PFSK-1 (cell line): ENCODE measurements around the gene RCVRN.

ENCODE experiments used
- FOXP2 ChIP-seq: optimal IDR thresholded peaks from 2 replicates; pipeline ENCODE3; 2011; ENCODE audit warnings: borderline replicate concordance, control low read depth, inconsistent platforms; ENCODE audit not compliant: insufficient read depth; ENCODE audit errors: extremely low read length, extremely low read depth
- POLR2AphosphoS5 ChIP-seq: IDR thresholded peaks from 2 replicates; pipeline ENCODE4 v1.6.1; 2012; ENCODE audit warnings: low read depth, mild to moderate bottlenecking, control low read depth, low read length, moderate library complexity
- SIN3A ChIP-seq: IDR thresholded peaks from 2 replicates; pipeline ENCODE4 v1.6.1; 2012; ENCODE audit warnings: mild to moderate bottlenecking, low read length, moderate library complexity, borderline replicate concordance; ENCODE audit not compliant: insufficient read depth
- TAF1 ChIP-seq: IDR thresholded peaks from 2 replicates; pipeline ENCODE4 v1.6.1; 2012; ENCODE audit warnings: low read length, control low read depth, borderline replicate concordance; ENCODE audit not compliant: insufficient read depth
- TF ChIP-seq, protein P1 (sequence below), 2 experiments: IDR thresholded peaks; 2 replicates each; pipeline versions ENCODE4 v1.6.1 to v1.8.0; 2011 to 2012; ENCODE audit warnings: low read depth in 2 of 2, low read length in 2 of 2, control low read depth in 1 of 2, inconsistent platforms in 1 of 2, mild to moderate bottlenecking in 1 of 2, moderate library complexity in 1 of 2; ENCODE audit not compliant: insufficient read depth in 1 of 2

Gene RCVRN

DNA sequence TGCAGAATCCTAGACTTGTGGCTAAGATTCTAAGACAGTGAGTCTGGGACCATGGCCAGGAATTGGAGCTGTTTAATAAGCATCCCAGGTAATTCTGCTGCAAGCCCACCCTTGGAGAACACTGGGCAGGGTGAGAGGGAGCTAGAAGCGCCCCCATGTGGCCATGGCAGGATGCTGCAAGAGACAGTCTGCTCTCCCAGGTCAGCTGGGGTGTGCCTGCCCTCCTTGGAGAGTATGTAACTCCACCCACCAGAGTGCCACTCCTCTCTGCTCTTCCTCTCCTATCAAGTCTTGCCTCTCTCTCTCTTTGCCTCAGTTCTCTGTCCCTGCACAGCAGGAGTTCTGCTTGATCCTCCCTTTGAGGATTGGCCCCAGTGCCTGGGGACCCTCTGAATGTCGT is 14.9 kb downstream of the RCVRN start:
- TF ChIP-seq, protein P1, sequence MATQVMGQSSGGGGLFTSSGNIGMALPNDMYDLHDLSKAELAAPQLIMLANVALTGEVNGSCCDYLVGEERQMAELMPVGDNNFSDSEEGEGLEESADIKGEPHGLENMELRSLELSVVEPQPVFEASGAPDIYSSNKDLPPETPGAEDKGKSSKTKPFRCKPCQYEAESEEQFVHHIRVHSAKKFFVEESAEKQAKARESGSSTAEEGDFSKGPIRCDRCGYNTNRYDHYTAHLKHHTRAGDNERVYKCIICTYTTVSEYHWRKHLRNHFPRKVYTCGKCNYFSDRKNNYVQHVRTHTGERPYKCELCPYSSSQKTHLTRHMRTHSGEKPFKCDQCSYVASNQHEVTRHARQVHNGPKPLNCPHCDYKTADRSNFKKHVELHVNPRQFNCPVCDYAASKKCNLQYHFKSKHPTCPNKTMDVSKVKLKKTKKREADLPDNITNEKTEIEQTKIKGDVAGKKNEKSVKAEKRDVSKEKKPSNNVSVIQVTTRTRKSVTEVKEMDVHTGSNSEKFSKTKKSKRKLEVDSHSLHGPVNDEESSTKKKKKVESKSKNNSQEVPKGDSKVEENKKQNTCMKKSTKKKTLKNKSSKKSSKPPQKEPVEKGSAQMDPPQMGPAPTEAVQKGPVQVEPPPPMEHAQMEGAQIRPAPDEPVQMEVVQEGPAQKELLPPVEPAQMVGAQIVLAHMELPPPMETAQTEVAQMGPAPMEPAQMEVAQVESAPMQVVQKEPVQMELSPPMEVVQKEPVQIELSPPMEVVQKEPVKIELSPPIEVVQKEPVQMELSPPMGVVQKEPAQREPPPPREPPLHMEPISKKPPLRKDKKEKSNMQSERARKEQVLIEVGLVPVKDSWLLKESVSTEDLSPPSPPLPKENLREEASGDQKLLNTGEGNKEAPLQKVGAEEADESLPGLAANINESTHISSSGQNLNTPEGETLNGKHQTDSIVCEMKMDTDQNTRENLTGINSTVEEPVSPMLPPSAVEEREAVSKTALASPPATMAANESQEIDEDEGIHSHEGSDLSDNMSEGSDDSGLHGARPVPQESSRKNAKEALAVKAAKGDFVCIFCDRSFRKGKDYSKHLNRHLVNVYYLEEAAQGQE (IDR thresholded peaks at IDR 0.05; ENCODE audit: insufficient read depth in 1 of 2, low read depth in 2 of 2, low read length in 2 of 2), result no peak
- no peak for TF ChIP-seq FOXP2
- TF ChIP-seq POLR2AphosphoS5, result no peak
- TF ChIP-seq SIN3A, result no peak
- TF ChIP-seq TAF1, result no peak

DNA sequence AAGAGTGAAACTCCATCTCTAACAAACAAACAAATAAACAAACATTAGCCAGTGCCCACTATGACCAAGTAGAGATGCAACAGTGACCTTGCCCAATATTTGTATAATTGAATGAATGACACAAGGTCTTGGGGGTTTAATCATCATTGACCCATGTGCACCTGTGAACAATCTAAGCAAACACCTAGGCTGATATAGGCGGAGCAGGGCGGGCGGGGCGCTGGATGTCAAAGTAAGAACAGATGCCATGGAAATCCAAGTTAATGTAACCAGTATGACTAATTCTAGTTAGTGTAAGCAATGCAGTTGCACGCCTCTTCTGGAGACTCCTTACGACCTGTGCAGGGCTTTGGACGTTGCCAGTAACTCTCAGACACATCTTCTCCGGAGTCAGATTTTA is 17.6 kb downstream of the RCVRN start:
- no peak for TF ChIP-seq SIN3A
- TF ChIP-seq POLR2AphosphoS5, result no peak
- TF ChIP-seq FOXP2, result no peak
- TF ChIP-seq, protein P1 (IDR thresholded peaks at IDR 0.05; ENCODE audit: insufficient read depth in 1 of 2, low read depth in 2 of 2, low read length in 2 of 2), result no peak
- no peak for TF ChIP-seq TAF1

DNA sequence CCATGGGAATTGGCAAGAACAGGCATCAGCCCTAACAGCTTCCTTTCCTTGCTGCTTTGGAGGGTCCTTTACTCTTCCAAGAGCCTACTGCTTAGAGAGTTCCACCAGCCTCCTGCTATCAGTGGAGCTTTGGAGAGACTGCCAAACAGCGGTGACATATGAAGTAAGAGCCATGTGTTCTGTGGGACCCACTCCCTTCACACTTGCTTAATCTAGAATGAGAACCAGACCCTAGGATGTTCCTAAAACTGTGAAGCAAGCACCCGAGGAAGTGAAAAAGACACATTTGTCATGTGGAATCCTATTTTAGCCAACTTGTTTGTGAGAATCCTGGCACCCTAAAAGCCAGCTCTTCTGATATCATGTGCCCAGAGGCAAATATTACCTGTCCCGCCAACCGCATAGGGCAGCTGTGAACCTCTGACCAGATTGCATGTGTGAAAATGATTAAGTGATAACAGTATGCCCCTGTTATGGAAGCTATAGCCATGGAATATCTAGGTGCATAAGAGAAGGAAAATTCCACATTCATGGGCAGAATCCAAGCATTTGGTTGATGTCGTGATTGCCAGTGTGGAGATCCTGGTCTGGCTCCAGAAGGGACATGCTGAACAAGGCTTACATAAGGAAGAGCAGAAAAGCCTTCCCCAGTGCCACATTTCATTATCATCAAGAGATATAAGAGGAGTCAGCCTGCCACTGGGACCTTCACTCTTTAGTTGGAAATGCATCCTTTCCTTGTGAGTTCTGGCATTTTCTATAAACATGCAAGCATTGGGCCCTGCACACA is 18.7 kb downstream of the RCVRN start:
- no peak for TF ChIP-seq POLR2AphosphoS5
- no peak for TF ChIP-seq SIN3A
- TF ChIP-seq, protein P1 (IDR thresholded peaks at IDR 0.05; ENCODE audit: insufficient read depth in 1 of 2, low read depth in 2 of 2, low read length in 2 of 2), result no peak
- no peak for TF ChIP-seq TAF1
- TF ChIP-seq FOXP2, result no peak

DNA sequence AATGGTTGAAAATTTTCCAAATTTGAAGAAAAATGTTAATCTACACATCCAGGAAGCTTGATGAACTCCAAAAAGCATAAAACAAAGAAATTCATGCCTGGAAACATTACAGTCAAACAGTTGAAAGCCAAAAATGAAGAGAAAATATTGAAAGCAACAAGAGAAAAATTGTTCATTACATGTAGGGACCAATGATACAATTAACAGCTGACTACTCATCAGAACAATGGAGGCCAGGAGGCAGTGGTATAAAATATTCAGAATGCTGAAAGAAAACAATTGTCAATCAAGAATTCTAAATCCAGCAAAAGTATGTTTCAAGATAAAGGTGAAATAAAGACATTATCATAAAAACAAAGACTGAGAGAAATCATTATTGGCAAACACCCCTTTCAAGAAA is 21.6 kb downstream of the RCVRN start:
- TF ChIP-seq SIN3A (no peak), TAF1 (no peak), FOXP2 (no peak), POLR2AphosphoS5 (no peak)
- TF ChIP-seq, protein P1 (IDR thresholded peaks at IDR 0.05; ENCODE audit: insufficient read depth in 1 of 2, low read depth in 2 of 2, low read length in 2 of 2), result no peak
